Middle frontal gyrus (tissue), 1 donor: ENCODE data around the gene PCDH9.

ENCODE experiments used
- DNase-seq: peaks from one replicate; pipeline ENCODE4 v3.0.0-alpha.2; 2015; ENCODE audit warnings: low spot score; ENCODE audit errors: extremely low spot score

Gene PCDH9

DNA sequence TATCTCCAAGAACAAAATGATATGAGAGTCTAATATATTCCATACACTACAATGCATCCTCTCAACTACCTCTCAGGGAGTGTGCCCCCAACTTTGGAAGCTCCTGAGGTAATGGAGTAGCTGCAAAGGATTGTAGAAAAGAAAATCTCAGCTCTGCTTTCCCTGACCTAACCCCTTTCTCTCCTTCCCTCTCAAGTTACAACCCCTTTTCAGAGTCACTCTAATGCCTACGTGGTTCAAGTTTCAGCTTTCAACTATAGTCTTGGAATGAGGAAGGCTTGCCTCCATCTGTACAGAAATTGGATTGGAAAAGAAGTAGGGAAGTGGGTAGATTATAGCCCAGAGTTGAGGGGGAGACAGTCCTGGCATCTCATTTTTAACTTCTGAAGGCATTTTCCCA lies 256.0 kb downstream of the PCDH9 start:
- DNase-seq: no peak

DNA sequence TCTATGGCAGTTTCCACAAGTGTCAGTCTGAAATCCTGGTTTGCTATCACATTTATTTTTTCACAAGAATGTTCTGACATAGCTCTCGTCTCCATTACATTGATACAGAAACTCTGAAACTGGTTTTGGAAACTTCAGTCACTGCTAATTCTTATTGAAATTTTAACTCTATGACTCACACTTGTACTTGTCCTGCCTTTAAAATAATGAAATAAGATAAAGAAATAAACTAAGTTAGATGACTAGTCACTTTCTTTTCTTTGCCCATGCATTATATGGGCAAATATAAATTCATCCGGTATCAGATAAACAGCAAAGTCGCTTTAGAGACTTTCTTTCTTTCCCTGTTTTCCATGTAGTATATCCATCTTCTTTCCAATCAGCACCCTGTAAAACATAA lies 257.5 kb downstream of the PCDH9 start:
- no peak for DNase-seq

DNA sequence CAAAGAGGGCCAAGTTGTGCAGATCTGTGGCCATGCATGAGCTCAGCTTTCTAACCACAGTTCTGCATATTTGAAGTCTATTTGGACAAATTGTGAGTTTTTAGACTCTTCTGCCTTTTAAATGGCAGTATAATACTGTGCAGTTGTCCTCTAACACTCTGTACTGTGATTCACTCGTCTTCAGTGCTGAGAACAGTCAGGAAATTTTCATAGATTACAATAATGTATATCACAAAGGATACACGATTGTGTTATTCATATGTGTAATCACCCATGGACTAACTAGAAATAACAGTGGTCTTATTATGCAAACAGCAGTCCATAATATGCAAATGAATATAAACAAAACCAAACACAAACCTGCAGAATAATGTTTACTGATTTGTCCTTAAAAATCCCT lies 259.1 kb downstream of the PCDH9 start:
- no peak for DNase-seq

DNA sequence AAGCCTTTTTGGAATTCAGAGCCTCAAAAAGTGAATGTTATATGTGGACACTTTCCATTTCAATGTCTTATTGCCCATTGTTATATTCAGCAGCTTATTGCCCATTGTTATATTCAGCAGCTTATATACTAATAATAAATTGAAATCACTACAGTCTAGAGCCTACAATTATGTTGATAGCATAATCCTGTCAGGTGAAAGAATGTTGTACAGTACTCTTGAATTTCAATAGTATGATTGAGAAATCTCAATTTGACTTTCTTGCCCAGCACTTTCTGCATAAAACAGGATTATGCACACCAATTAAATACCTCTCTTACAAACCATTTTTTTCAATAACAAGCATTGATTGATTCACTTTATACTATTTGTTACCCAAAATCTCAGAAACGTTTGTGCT lies 260.8 kb downstream of the PCDH9 start:
- DNase-seq: no peak

DNA sequence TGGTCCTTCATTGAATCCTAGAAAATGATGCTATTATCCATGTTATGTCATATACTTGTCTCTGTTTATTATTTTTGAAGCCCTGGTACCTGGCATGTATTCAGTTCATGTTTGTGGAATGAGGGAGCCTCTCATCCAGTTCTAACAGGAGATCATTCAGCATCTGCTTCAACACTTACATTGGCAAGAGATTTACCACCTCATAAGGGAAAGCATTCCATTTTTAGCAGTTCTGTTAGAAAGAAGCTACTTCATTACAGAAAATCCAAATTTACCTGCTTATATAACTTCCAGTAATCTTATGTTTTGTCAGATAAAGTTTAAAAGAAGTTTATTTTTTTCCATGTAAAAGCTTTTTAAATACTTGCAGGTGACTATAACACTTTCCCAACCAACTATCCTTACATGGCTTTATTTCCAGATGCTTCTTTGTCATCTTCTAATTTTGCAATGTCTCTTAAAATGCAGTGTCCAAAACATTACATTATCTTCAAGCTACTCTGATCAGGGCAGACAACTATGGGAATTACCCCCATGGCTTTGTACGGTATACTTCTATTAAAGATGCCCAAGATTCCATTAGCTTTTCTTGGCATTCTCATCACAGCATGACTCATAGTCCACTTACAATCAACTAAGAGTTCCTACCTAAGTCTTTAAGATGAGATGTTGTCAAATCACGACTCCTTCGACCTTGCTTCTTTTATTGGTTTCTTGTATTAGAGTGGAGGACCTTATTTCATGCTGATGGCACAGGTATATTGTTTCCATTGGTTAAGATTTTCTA lies 262.1 kb downstream of the PCDH9 start:
- peak; percentile 44 for DNase-seq

DNA sequence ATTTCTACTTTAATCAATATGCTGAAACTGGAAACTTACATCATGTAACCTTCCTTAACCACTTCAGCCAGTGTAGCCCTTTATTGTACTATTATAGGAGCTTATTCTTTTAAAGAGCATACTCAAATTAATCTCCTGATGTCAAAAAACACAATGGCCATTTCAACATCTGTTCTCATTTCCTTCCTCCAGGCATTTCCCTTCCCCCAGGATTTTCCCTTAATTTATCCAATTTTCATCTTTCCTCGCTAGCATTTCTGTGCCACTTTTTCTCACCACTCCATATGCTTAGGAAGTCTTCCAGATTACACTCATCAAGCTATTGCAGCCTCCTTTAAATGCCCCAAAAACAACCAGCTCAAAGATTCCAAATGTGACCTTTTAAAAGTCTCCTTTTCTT lies 265.0 kb downstream of the PCDH9 start:
- no peak for DNase-seq

DNA sequence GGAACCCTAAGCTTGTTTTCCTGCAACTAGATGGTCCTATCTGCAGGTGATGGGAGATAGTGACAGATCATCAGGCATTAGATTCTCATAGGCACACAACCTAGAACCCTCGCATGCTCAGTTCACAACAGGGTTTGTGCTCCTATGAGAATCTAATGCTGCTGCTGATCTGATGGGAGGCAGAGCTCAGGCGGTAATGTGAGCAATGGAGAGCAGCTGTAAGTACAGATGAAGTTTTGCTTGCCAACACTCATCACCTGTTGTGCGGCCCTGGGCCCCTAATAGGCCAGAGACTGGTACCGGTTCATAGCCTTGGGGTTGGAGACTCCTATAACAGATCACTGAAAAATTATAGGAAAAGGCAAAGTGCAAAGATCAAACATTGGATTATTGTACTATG lies 267.2 kb downstream of the PCDH9 start:
- no peak for DNase-seq

DNA sequence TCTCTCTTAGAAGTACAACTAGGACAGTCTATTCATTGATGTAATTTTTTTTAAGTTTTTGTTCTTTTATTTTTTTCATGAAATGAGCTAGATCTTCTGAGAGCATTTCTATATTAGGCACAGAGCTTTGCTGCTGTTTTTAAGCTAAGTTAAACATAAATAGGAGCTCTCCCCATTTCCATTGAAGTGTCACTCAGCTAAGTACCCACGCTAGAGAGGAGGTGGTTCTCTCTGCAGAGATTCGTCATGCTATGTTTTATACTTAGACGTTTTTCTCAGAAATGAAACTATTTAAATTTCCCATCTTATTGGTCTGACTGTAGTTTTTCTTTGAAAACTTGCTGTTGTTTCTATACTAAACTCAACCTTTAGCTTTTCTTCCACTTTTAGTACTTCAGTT lies 271.5 kb downstream of the PCDH9 start:
- DNase-seq: peak; percentile 46

DNA sequence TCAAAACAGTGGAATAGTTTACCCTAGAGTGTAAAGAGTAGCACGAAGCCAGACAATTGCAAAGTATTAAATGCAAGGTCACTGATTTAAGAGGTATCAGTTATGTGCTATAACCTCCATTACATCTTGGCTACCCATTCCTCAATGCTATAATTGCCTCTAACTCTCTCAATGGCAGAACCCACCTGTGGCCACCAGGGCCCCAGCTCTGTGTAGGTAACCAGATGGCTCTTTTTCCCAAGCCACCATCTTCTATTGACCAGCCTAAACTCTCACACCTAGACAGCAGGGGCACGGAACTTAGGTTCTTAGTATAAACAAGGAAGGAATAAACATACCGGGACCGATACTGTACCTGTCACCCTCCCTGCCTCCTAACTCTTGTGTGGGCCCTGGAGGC lies 277.6 kb downstream of the PCDH9 start:
- DNase-seq: no peak

DNA sequence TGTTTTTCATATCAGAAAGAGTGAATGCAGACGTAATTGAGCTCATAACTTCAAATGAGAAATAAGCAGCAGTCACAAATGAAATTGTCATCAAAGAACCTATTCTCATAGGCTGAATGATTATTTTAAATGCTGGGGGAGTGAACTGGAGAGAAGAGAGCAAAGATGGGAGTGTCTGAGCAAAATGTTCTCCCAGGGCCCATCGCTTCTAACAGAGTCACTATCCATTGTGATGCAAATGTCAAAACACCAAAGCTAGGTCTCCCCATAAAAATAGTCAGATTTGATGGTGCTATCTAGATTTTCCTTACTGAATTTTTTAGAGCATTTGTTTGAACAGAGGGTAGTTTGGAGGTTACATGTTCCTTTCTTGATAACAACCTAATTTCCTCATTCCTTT lies 278.7 kb downstream of the PCDH9 start:
- no peak for DNase-seq

DNA sequence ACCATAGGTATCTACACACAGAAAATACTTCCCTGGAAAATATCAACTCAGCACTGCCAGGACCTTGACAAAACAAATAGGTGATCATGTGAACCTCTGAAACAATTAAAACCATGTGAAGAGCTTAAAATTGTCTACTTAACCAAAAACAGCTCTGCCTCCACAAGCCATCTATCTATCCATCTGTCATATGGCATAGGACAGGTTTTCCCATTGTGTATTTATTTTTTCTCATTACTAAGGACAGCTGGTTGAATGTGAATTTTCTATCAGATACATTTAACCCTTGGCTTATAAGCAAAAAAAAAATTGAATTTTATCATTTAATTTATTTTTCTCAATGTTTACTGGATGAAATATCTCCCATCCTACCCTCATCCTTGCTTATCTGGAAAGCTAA lies 279.5 kb downstream of the PCDH9 start:
- DNase-seq: no peak

DNA sequence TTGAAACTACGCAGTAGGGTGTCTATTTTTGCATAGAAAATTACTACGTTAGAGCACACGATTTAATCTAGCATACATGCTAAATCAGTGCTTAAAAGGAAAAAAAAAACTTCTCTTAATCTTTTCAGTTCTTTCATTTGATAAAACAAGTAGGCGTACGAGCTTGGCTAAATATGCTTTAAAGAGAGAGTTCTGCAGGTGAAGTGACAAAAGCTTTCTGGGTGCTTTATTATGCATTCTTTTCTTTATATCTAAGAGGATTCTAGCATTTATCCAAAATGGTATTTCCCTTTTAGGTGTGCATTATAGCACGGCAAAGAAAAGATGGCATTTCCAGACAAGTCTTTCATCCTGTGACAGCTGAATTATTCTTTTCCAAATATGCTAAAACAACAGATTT lies 281.2 kb downstream of the PCDH9 start:
- no peak for DNase-seq

DNA sequence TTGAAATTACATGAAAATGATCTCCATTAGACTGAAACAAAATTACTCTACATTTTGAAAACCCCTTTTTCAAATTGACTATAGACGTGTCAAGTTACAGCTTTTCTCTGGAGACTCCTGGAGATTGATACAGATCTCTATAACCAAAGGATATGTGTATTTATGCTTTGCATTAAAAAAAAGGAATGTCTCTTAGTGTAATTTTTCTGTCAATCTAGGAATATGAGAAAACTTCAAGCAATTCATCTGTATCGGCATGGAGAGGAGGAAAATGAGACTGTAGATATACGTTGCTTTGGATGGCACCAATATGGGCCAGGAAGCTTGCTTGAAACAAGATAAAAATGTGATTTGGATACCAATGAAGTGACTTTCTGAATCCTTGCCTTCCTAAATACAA lies 286.6 kb downstream of the PCDH9 start:
- no peak for DNase-seq

DNA sequence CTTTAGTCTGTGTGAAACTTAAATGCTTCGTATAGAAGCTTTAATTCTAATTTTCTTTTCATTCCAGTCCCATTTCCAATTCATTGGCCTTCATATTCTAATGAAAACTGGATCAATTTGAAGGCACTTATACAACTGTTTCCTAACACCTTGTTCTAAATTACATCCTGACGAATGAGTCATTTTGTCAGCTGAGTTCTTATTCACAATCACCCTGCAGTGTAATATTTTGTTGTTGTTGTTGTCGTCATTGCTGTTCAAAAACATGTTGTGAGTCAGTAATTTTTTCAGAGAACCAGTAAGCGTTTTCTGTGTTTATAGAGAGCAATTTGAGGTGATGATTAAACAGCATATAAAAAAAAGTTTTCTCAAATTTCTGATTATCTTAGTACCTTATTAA lies 290.0 kb downstream of the PCDH9 start:
- no peak for DNase-seq

DNA sequence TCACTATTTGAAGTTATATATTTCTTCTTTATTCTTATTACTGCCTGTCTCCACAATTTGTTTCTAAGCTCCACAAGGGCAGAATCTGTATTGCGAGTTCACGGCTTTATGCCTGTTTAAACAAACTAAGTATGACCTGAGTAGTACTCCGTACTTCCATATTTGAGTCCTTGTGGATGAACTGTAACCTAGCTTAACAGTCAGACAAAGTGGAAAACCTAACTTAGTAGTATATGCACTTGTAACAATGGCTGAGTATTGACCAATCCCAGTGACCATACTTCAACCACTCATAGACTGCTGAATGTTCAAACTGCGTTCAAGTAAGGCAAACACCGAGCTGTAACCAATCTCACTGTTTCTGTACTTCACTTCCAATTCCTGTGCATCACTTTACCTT lies 292.7 kb downstream of the PCDH9 start:
- no peak for DNase-seq

DNA sequence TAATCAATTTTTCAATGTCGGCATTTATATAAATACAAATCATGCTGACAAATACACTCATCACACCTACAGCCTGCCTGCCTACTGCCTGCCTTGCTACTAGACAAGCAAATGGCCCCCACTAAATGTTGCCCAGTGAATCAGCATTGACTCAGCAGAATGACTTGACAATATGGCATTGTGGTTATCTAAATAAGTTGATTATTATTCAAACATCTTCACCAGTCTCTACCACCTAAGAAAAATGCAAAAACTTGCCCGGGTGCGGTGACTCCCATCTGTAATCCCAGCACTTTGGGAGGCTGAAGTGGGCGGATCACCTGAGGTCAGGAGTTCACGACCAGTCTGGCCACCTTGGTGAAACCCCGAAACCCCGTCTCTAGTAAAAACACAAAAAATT lies 296.1 kb downstream of the PCDH9 start:
- DNase-seq: no peak

DNA sequence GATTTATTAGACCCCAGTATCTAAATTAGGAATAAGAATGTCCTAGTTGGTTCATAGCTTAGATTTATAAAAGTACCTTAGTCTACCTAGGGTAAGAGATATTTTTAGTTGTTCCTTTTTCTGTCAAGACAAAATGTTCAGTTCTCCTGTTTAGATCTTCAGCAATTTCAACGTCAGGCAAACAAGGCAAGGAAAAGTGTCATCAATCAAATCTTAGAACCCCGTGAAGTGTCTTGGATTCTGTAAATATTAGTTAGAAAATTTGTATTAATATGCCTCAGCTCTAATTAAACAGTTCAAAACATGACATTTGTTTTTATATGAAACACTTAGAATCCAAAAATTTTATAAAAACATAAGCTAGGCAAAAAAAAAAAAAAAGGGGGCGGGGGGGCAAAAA lies 296.6 kb downstream of the PCDH9 start:
- no peak for DNase-seq

DNA sequence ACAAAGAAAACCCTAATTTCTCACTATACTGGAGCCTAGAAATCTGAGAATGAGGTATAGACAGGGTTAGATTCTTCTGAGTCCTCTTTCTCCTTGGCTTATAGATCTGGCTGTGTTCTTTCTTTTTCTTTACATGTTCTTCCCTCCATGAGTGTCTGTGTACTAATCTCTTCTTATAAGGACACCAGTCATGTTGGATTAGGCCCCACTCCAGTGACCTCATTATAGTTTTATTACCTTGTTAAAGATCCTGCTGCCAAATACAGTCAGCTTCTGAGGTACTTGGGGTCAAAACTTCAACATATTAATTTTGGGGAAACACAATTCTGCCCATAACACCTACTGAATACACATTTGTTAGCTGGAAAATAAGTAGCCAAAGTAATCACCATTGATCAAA lies 302.6 kb downstream of the PCDH9 start:
- DNase-seq: no peak

DNA sequence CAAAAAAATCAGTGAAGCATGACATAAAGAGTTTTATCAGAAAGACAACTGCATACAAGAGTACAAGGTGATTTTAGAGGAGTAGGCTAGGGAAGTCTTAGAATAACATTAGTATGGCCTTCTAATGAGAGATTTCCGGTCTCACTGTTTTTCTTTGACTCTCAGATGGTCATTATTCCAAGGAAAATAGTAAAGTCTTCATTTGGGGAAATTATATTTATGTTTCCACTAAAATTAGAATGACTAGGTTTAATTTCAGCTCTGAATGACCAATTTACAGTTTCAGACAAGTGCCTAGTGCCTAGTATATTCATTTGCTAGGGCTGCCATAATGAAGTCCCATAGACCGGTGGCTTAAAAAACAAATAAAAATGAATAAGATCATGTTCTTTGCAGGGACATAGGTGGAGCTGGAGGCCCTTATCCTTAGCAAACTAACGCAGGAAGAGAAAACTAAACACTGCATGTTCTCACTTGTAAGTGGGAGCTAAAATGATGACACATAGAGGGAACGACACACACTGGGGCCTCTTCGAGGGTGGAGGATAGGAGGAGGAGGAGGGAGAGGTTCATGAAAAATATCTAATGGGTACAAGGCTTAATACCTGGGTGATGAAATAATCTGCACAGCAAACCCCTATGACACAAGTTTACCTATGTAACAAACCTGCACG lies 303.1 kb downstream of the PCDH9 start:
- DNase-seq: no peak

DNA sequence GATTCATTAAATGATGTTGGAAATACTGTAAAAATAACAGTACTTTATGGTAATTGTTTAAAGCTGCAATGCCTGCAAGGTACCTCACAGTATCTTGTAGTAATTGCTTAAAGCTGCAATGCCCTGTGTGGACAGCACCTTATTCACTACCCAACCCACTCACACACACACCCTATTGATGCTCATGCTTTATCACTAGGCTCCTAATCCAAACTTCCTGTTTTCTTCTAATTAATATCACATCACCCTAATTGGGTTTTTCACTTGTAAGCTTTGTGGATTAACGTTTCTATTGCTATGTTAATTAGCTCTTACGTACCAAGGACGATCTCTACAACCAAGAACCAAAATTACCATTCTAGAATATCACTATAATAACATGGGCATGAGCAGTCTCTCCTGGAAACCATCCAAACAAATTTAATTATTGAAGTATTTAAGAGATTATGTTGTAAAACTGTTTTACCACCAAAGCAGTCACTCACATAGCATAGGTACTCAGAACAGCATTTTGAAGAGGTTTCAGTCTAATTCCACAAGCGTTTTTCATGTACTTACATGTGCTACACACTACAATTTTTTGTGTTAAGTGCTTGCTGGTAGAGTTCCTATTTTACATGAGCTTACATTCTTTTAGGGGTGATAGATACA lies 303.8 kb downstream of the PCDH9 start:
- DNase-seq: no peak

DNA sequence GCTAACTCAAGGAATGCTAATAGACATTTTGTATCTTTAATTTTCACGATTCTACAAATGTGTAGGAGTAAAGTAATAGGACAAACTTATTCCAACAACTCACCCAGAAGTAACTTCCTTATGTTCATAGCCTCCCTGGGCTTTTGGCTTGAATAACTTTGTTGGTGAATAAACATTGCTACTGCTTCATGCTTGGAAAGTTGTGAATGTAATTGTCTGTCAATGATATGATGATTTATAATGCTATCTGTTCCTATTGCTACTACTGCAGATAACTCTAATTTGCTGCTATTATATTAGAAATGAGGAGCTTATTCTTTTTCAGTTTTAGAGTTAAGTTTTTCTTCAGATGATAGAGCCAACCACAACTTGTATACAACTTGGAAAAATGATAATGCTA lies 307.7 kb downstream of the PCDH9 start:
- DNase-seq: no peak

DNA sequence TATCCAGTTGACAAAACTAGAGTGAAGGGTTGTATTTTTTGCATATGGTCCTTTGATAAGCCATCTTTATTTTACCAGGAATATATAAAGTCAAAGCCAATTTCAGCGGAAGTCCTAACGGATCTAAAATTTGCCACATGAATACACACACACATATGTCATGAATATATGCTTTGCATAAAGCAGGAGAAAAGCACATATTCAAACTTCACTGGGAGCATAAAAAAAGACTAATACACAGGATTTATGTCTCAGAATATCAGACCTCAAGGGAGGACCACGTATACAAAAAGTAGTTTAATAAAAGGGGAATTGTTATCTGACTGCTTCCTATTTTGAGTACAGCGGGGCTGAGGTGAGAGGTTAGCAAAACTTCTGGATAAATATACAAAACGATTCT lies 308.7 kb downstream of the PCDH9 start:
- DNase-seq: no peak
